Measurements from ENCODE around the gene SHISA7. TPM values are rescaled to one million over a fixed set of nuclear protein-coding genes. Genes with fewer than 3 reads are reported as not detected.

SHISA7 gene
- total and polyA plus RNA-seq, 11 donors: not detected

DNA sequence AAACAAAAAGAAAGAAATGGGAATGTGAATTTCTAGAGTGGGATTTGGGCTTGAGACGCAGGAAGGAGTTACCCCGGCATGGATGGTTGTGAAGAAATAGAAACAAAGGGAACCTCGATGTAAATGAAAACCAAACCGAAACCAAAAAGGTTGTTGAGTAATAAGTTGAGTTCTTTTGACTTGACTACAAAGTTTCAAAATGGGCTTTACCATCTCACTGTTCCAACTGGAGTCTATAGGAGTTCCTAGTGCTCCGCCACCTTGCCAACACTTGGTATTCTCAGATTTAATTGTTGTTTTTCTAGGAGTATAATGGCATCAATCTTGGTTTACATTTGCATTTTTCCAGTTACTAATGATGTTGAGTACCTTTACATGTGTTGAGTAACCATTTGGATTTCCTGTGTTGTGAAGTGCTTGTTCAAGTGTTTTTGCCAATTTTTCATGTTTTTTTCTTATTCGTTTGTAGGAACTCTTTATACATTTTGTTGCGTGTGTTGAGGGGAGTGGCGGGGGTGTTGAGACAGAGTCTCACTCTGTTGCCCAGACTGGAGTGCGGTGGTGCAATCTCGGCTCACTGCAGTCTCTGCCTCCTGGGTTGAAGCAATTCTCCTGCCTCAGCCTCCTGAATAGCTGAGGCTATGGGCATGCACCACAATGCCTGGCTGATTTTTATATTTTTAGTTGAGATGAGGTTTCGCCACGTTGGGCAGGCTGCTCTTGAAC lies 44.7 kb downstream of the SHISA7 start:
- no peaks in the 10 kb centered on the region for H3K27me3 ChIP-seq
- peak overlapping the region in 1 of 12 donors; percentile 32 for H3K27ac ChIP-seq
- peaks cover 0 to 34% (median 28%) of the 10 kb centered on the region in 9 donors for H3K36me3 ChIP-seq
- no peak for TF ChIP-seq POLR2A (IDR thresholded peaks at IDR 0.05)
- TF ChIP-seq, protein P1, sequence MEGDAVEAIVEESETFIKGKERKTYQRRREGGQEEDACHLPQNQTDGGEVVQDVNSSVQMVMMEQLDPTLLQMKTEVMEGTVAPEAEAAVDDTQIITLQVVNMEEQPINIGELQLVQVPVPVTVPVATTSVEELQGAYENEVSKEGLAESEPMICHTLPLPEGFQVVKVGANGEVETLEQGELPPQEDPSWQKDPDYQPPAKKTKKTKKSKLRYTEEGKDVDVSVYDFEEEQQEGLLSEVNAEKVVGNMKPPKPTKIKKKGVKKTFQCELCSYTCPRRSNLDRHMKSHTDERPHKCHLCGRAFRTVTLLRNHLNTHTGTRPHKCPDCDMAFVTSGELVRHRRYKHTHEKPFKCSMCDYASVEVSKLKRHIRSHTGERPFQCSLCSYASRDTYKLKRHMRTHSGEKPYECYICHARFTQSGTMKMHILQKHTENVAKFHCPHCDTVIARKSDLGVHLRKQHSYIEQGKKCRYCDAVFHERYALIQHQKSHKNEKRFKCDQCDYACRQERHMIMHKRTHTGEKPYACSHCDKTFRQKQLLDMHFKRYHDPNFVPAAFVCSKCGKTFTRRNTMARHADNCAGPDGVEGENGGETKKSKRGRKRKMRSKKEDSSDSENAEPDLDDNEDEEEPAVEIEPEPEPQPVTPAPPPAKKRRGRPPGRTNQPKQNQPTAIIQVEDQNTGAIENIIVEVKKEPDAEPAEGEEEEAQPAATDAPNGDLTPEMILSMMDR (IDR thresholded peaks at IDR 0.05): no peak
- WGBS, 4 donors: 86 to 92% (median 90%) methylated on average over 12 of the region's 12 CpGs
- peaks cover 0 to 12% (median 0%) of the 10 kb centered on the region in 12 donors for H3K4me1 ChIP-seq
- intact Hi-C loops (cut with DNase I): no loop called here
- ATAC-seq (no peak), DNase-seq (no peak)
- peak overlapping the region in 1 of 12 donors; percentile 27 for H3K4me3 ChIP-seq
- H3K9me3 ChIP-seq: no peaks in the 10 kb centered on the region

DNA sequence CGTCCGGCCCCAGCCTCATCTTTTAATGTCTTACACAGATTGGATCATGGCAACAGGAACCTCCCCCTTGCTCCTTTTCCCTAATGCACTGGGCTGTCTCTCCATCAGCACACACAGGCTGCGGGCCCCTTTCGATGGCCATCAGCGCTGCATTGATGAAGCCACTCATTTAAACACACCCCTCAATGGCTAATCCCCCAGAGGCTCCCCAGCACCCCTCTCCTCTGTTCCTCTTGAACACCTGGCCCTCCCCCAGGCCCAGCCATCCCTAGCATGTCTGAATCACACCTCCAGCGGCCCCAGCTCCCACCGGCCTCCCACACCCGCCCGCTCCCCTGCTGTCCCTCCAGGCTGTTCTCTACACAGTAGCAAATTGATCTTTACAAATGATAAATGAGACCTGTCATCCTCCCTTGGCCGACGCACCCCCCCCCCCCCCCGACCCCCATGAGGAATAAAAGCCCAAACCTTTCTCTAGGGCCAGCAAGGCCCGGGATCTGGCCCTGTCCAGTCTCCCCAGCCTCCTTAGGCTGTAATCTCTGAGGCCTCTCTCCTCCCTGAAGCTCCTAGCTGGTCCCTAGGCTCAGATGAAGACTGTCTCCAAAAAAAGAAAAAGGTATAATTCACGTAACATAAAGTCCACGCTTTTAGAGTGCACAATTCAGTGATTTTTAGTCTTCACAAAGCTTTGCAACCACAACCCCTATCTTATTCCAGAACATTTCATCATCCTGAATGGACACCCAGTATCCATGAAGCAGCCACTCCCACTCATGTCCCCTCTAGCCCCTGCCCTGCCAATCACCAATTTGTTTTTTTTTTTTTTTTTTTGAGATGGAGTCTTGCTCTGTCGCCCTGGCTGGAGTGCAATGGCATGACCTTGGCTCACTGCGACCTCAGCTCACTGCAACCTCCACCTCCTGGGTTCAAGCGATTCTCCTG lies 50.0 kb downstream of the SHISA7 start:
- TF ChIP-seq, protein P1 (IDR thresholded peaks at IDR 0.05): no peak
- TF ChIP-seq POLR2A (IDR thresholded peaks at IDR 0.05): no peak
- intact Hi-C loops (cut with DNase I): no loop called here
- no peak overlapping the region for H3K27ac ChIP-seq
- H3K4me3 ChIP-seq: no peak overlapping the region
- no peaks in the 10 kb centered on the region for H3K27me3 ChIP-seq
- H3K36me3 ChIP-seq: peaks cover 0 to 50% (median 37%) of the 10 kb centered on the region in 9 donors
- ATAC-seq (no peak), DNase-seq (no peak)
- H3K4me1 ChIP-seq: peaks cover 0 to 28% (median 12%) of the 10 kb centered on the region in 12 donors
- no peaks in the 10 kb centered on the region for H3K9me3 ChIP-seq
- 76 to 78% (median 77%) methylated on average over 18 of the region's 18 CpGs for WGBS, 4 donors

DNA sequence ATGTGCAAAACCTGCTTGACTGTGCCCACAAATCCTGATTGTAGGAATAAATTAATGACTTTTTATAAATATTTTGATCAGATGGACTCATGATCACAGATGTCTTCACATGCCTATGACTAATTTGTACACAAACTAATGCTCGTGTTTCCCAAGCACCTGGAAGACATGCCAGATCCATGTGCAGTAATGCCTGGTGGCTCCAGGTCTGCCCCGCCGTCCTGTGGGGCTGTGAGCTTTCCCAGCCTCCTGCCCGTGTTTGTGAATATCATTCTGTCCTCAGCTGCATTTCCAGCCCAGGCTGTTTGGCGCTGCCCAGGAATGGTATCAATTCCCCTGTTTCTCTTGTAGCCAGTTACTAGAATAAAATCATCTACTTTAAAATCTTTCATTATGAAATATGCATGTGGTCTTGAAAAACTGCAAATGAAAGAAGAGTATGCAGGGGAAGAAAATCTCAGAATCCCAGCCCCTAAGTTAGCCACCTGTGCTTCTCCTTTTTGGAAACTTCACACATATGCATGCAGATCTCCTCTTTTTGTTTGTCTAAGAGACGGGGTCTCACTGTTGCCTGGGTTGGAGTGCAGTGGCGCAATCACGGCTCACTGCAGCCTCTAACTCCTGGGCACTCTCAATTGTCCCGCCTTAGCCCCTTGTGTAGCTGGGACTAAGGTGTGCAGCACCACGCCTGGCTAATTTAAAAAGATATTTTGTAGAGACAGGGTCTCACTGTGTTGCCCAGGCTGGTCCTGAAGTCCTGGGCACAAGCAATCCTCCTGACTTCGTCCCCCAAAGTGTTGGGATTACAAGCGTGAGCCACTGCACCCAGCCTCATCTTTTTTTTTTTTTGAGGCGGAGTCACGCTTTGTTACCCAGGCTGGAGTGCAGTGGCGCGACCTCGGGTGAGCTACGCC lies 51.1 kb downstream of the SHISA7 start:
- H3K27ac ChIP-seq: no peak overlapping the region
- no peaks in the 10 kb centered on the region for H3K27me3 ChIP-seq
- ATAC-seq (no peak), DNase-seq (no peak)
- H3K9me3 ChIP-seq: no peaks in the 10 kb centered on the region
- H3K4me1 ChIP-seq: peaks cover 6 to 36% (median 23%) of the 10 kb centered on the region in 12 donors
- intact Hi-C loops (cut with DNase I): no loop called here
- TF ChIP-seq POLR2A (IDR thresholded peaks at IDR 0.05): no peak
- TF ChIP-seq, protein P1 (IDR thresholded peaks at IDR 0.05): no peak
- H3K4me3 ChIP-seq: no peak overlapping the region
- WGBS, 4 donors: 85 to 90% (median 86%) methylated on average over 18 of the region's 18 CpGs
- peaks cover 0 to 61% (median 48%) of the 10 kb centered on the region in 9 donors for H3K36me3 ChIP-seq

Measured in heart left ventricle (tissue), 16 donors.